HEK293 (cell line): ENCODE data around the gene GALT.
A peak's percentile ranks its signal among the peaks of the same experiment; 100 is the strongest.

Source experiments
- GLI4 ChIP-seq: fragments of 450-650 bp; formaldehyde crosslinking; IDR thresholded peaks from 2 replicates; pipeline ENCODE4 v1.5.1; 2016; ENCODE audit warnings: missing biosample characterization, missing genetic modification characterization
- IKZF3 ChIP-seq: fragments of 450-650 bp; IDR thresholded peaks from 2 replicates; pipeline ENCODE4 v1.5.0; 2018; ENCODE audit warnings: missing biosample characterization, mild to moderate bottlenecking, missing genetic modification characterization, moderate library complexity
- KLF17 ChIP-seq: fragments of 450-650 bp; formaldehyde crosslinking; IDR thresholded peaks from 2 replicates; pipeline ENCODE4 v1.5.1; 2016; ENCODE audit warnings: missing biosample characterization, missing genetic modification characterization
- KLF9 ChIP-seq: fragments of 450-650 bp; formaldehyde crosslinking; IDR thresholded peaks from 2 replicates; pipeline ENCODE4 v1.5.1; 2016; ENCODE audit warnings: missing biosample characterization, missing genetic modification characterization, low read depth
- MYNN ChIP-seq: fragments of 450-650 bp; formaldehyde crosslinking; IDR thresholded peaks from 2 replicates; pipeline ENCODE4 v1.5.1; 2016; ENCODE audit warnings: missing biosample characterization, missing genetic modification characterization, borderline replicate concordance
- SP3 ChIP-seq: fragments of 450-650 bp; formaldehyde crosslinking; IDR thresholded peaks from 2 replicates; pipeline ENCODE4 v1.5.1; 2016; ENCODE audit warnings: missing biosample characterization, missing genetic modification characterization
- SP7 ChIP-seq: fragments of 450-650 bp; formaldehyde crosslinking; IDR thresholded peaks from 2 replicates; pipeline ENCODE4 v1.5.1; 2016; ENCODE audit warnings: missing biosample characterization, missing genetic modification characterization
- ZBTB10 ChIP-seq: fragments of 450-650 bp; formaldehyde crosslinking; IDR thresholded peaks from 2 replicates; pipeline ENCODE4 v1.5.1; 2016; ENCODE audit warnings: missing biosample characterization, missing genetic modification characterization
- ZFP69B ChIP-seq: fragments of 450-650 bp; formaldehyde crosslinking; IDR thresholded peaks from 2 replicates; pipeline ENCODE4 v1.5.1; 2016; ENCODE audit warnings: missing biosample characterization, missing genetic modification characterization
- ZIC2 ChIP-seq: fragments of 450-650 bp; formaldehyde crosslinking; IDR thresholded peaks from 2 replicates; pipeline ENCODE4 v1.5.1; 2016; ENCODE audit warnings: missing biosample characterization, missing genetic modification characterization
- ZNF138 ChIP-seq: fragments of 450-650 bp; formaldehyde crosslinking; IDR thresholded peaks from 2 replicates; pipeline ENCODE4 v1.5.1; 2016; ENCODE audit warnings: missing biosample characterization, missing genetic modification characterization, borderline replicate concordance
- ZNF146 ChIP-seq: fragments of 450-650 bp; formaldehyde crosslinking; IDR thresholded peaks from 2 replicates; pipeline ENCODE4 v1.5.1; 2016; ENCODE audit warnings: missing biosample characterization, missing genetic modification characterization
- ZNF155 ChIP-seq: fragments of 450-650 bp; formaldehyde crosslinking; IDR thresholded peaks from 2 replicates; pipeline ENCODE4 v1.5.1; 2016; ENCODE audit warnings: missing biosample characterization, missing genetic modification characterization
- ZNF274 ChIP-seq, 2 experiments: fragments of 200-500 bp in 1 of 2; fragments of 450-650 bp in 1 of 2; sonication (Bioruptor generic) in 1 of 2; formaldehyde crosslinking in 1 of 2; IDR thresholded peaks; 2 replicates each; pipeline versions ENCODE4 v1.5.1 to v1.6.1; 2014 to 2016; ENCODE audit warnings: borderline replicate concordance in 1 of 2, inconsistent platforms in 1 of 2, low read length in 1 of 2, missing biosample characterization in 1 of 2, missing genetic modification characterization in 1 of 2
- ZNF292 ChIP-seq: fragments of 450-650 bp; formaldehyde crosslinking; IDR thresholded peaks from 2 replicates; pipeline ENCODE4 v1.5.1; 2016; ENCODE audit warnings: low read depth, missing biosample characterization, missing genetic modification characterization, borderline replicate concordance
- ZNF311 ChIP-seq: fragments of 450-650 bp; formaldehyde crosslinking; IDR thresholded peaks from 2 replicates; pipeline ENCODE4 v1.5.1; 2017; ENCODE audit warnings: missing biosample characterization, missing genetic modification characterization, borderline replicate concordance
- ZNF416 ChIP-seq: fragments of 450-650 bp; formaldehyde crosslinking; IDR thresholded peaks from 2 replicates; pipeline ENCODE4 v1.5.1; 2016; ENCODE audit warnings: missing biosample characterization, missing genetic modification characterization
- ZNF510 ChIP-seq: fragments of 450-650 bp; formaldehyde crosslinking; IDR thresholded peaks from 2 replicates; pipeline ENCODE4 v1.5.1; 2018; ENCODE audit warnings: mild to moderate bottlenecking, missing genetic modification characterization, missing biosample characterization; ENCODE audit not compliant: insufficient replicate concordance
- ZNF544 ChIP-seq: fragments of 450-650 bp; formaldehyde crosslinking; IDR thresholded peaks from 2 replicates; pipeline ENCODE4 v1.5.0; 2017; ENCODE audit warnings: missing biosample characterization, missing genetic modification characterization
- ZNF548 ChIP-seq: fragments of 450-650 bp; formaldehyde crosslinking; IDR thresholded peaks from 2 replicates; pipeline ENCODE4 v1.5.1; 2016; ENCODE audit warnings: missing biosample characterization, missing genetic modification characterization
- ZNF560 ChIP-seq: fragments of 450-650 bp; formaldehyde crosslinking; IDR thresholded peaks from 2 replicates; pipeline ENCODE4 v1.5.1; 2017; ENCODE audit warnings: missing biosample characterization, missing genetic modification characterization, borderline replicate concordance
- ZNF561 ChIP-seq: fragments of 450-650 bp; IDR thresholded peaks from 2 replicates; pipeline ENCODE4 v1.5.1; 2018; ENCODE audit warnings: missing biosample characterization, missing genetic modification characterization, borderline replicate concordance
- ZNF585B ChIP-seq: fragments of 450-650 bp; formaldehyde crosslinking; IDR thresholded peaks from 2 replicates; pipeline ENCODE4 v1.5.1; 2016; ENCODE audit warnings: missing biosample characterization, missing genetic modification characterization
- ZNF639 ChIP-seq: fragments of 450-650 bp; formaldehyde crosslinking; IDR thresholded peaks from 2 replicates; pipeline ENCODE4 v1.5.1; 2016; ENCODE audit warnings: missing biosample characterization, missing genetic modification characterization
- ZNF654 ChIP-seq: fragments of 450-650 bp; formaldehyde crosslinking; IDR thresholded peaks from 2 replicates; pipeline ENCODE4 v1.5.1; 2016; ENCODE audit warnings: low read depth, missing biosample characterization, missing genetic modification characterization
- ZNF660 ChIP-seq: fragments of 450-650 bp; IDR thresholded peaks from 2 replicates; pipeline ENCODE4 v1.5.1; 2018; ENCODE audit warnings: missing biosample characterization, mild to moderate bottlenecking, missing genetic modification characterization
- ZNF707 ChIP-seq: fragments of 450-650 bp; formaldehyde crosslinking; IDR thresholded peaks from 2 replicates; pipeline ENCODE4 v1.5.1; 2016; ENCODE audit warnings: missing biosample characterization, missing genetic modification characterization
- ZNF777 ChIP-seq: fragments of 450-650 bp; formaldehyde crosslinking; IDR thresholded peaks from 2 replicates; pipeline ENCODE4 v1.5.1; 2017; ENCODE audit warnings: missing biosample characterization, missing genetic modification characterization, borderline replicate concordance
- ZNF843 ChIP-seq: fragments of 450-650 bp; formaldehyde crosslinking; IDR thresholded peaks from 2 replicates; pipeline ENCODE4 v1.5.1; 2016; ENCODE audit warnings: missing biosample characterization, missing genetic modification characterization
- ZSCAN5A ChIP-seq: fragments of 450-650 bp; formaldehyde crosslinking; IDR thresholded peaks from 2 replicates; pipeline ENCODE4 v1.5.1; 2016; ENCODE audit warnings: missing biosample characterization, missing genetic modification characterization
- TF ChIP-seq, protein P1 (sequence below): fragments of 450-650 bp; formaldehyde crosslinking; IDR thresholded peaks from 2 replicates; pipeline ENCODE4 v1.5.1; 2016; ENCODE audit warnings: missing biosample characterization, missing genetic modification characterization
- TF ChIP-seq, protein P2 (sequence below): fragments of 450-650 bp; formaldehyde crosslinking; IDR thresholded peaks from 2 replicates; pipeline ENCODE4 v1.5.1; 2016; ENCODE audit warnings: missing biosample characterization, missing genetic modification characterization

Gene GALT

DNA sequence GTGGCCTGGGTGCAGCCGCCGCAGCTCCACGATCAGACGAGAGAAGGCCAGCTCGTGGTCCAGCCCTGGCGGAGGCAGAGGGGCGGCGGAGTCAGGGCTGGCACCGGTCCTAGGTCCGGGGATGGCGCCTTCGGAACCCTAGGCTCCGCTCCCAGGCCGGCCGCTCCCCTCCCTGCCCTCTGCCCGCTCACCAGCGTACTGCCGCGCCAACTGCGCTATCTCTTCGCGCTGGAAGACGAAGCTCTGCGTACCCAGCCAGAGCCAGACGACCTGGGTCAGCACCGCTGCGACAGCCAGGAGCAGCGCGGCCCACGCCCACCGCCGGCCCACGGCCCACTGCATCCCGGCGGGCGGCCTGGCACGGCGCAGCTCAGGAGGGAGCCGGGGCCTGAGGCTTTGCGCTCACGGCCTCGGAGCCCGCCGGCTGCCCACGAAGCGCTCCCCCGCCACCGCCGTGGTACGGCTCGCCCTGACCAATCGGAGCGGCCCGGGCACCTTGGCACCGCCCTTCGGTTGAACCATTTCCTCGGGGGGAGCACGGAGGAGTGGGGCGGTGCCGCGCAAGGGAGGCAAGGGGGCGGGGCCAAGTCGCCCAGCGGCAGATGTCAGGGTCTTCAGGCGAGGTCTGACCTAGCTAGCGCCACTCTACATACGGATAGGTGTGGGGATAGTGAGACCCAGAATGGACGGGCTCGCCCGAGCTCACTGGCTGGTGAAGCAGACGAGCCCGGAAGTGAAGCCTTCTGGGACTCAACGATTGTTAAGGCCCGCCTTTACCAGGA lies 8.9 kb upstream of the GALT start, which contains the start of gene SIGMAR1 (continued):
- TF ChIP-seq KLF17 (no peak), SP3 (tag by site-specific recombination) (peak; percentile 90), ZSCAN5A (tag by site-specific recombination) (no peak), ZNF155 (tag by site-specific recombination) (no peak), ZNF146 (tag by site-specific recombination) (no peak), ZNF561 (tag by site-specific recombination) (peak; percentile 51; the same call in 1 of the 2 replicates), ZNF416 (tag by site-specific recombination) (no peak), ZNF274 (IDR thresholded peaks at IDR 0.05; ENCODE audit: low read length) (no peak), ZNF274 (tag by site-specific recombination; IDR thresholded peaks at IDR 0.05; ENCODE audit: borderline replicate concordance) (no peak), ZIC2 (tag by site-specific recombination) (peak; percentile 53; the same call in 1 of the 2 replicates), MYNN (tag by site-specific recombination) (no peak), ZNF138 (no peak), KLF9 (tag by site-specific recombination) (peak; percentile 95), SP7 (tag by site-specific recombination) (no peak; the same call in 1 of the 2 replicates), ZNF660 (peak; percentile 74), ZNF777 (tag by site-specific recombination) (no peak), ZBTB10 (tag by site-specific recombination) (no peak), ZNF654 (tag by site-specific recombination) (no peak), ZFP69B (tag by site-specific recombination) (no peak), GLI4 (tag by site-specific recombination) (no peak), IKZF3 (tag by site-specific recombination) (no peak), ZNF548 (no peak), ZNF707 (tag by site-specific recombination) (no peak), ZNF585B (tag by site-specific recombination) (no peak), ZNF544 (tag by site-specific recombination) (no peak), ZNF311 (tag by site-specific recombination) (no peak), ZNF292 (no peak), ZNF510 (no peak), ZNF560 (no peak), ZNF639 (no peak), ZNF843 (no peak)
- TF ChIP-seq, protein P1, sequence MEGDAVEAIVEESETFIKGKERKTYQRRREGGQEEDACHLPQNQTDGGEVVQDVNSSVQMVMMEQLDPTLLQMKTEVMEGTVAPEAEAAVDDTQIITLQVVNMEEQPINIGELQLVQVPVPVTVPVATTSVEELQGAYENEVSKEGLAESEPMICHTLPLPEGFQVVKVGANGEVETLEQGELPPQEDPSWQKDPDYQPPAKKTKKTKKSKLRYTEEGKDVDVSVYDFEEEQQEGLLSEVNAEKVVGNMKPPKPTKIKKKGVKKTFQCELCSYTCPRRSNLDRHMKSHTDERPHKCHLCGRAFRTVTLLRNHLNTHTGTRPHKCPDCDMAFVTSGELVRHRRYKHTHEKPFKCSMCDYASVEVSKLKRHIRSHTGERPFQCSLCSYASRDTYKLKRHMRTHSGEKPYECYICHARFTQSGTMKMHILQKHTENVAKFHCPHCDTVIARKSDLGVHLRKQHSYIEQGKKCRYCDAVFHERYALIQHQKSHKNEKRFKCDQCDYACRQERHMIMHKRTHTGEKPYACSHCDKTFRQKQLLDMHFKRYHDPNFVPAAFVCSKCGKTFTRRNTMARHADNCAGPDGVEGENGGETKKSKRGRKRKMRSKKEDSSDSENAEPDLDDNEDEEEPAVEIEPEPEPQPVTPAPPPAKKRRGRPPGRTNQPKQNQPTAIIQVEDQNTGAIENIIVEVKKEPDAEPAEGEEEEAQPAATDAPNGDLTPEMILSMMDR (tag by site-specific recombination), result peak; percentile 20; the same call in 1 of the 2 replicates
- TF ChIP-seq, protein P2, sequence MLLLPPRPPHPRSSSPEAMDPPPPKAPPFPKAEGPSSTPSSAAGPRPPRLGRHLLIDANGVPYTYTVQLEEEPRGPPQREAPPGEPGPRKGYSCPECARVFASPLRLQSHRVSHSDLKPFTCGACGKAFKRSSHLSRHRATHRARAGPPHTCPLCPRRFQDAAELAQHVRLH (tag by site-specific recombination), result no peak
